ENCODE results near the gene SLC16A14. TPM values are rescaled to one million over a fixed set of nuclear protein-coding genes. Genes with fewer than 3 reads are reported as not detected.

The SLC16A14 gene
- total RNA-seq, 3 donors from 2014 or later (not counting 1 experiment from before 2014, with no cell fraction given), result 0.10 to 0.52 (median 0.23) TPM

DNA sequence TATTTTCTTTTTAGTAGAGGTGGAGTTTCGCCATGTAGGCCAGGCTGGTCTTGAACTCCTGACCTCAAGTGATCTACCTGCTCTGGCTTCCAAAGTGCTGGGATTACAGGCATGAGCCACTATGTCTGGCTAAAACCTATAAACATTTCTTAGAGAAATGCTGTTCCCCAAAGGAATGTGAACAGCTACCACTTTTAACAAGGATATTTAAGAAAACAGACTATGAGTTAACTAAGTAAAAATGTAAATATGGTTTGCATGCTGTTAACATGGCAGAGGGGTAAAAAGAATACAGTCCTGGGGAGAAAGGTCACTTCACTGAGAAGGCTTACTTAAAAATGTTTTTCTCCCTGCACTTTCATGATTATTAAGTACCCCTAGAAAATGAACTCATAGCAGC, 57.1 kb downstream of the SLC16A14 start:
- no peaks in the 10 kb centered on the region for H3K36me3 Mint-ChIP-seq
- no peak for ATAC-seq
- no peak overlapping the region for H3K4me3 ChIP-seq (ENCODE audit: low read length)
- intact Hi-C loops (cut with micrococcal nuclease), result no loop called here
- 89% methylated on average over 1 of the region's 1 CpG for WGBS (ENCODE audit: insufficient coverage)
- H3K27ac ChIP-seq (ENCODE audit: low read length), result no peak overlapping the region
- H3K36me3 ChIP-seq (ENCODE audit: control insufficient read depth, insufficient read depth, low read length), result no peaks in the 10 kb centered on the region
- no peak for DNase-seq
- H3K9me3 Mint-ChIP-seq, result no peaks in the 10 kb centered on the region
- H3K4me1 Mint-ChIP-seq, result peaks cover 0 to 11% of the 10 kb centered on the region in 2 donors
- no peaks in the 10 kb centered on the region for H3K27me3 Mint-ChIP-seq (ENCODE audit: low read depth in 2 of 2)
- H3K9me3 ChIP-seq (ENCODE audit: control insufficient read depth, insufficient read depth, low read length), result no peaks in the 10 kb centered on the region
- TF ChIP-seq, protein P1, sequence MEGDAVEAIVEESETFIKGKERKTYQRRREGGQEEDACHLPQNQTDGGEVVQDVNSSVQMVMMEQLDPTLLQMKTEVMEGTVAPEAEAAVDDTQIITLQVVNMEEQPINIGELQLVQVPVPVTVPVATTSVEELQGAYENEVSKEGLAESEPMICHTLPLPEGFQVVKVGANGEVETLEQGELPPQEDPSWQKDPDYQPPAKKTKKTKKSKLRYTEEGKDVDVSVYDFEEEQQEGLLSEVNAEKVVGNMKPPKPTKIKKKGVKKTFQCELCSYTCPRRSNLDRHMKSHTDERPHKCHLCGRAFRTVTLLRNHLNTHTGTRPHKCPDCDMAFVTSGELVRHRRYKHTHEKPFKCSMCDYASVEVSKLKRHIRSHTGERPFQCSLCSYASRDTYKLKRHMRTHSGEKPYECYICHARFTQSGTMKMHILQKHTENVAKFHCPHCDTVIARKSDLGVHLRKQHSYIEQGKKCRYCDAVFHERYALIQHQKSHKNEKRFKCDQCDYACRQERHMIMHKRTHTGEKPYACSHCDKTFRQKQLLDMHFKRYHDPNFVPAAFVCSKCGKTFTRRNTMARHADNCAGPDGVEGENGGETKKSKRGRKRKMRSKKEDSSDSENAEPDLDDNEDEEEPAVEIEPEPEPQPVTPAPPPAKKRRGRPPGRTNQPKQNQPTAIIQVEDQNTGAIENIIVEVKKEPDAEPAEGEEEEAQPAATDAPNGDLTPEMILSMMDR (IDR thresholded peaks at IDR 0.05), result no peak
- no peak overlapping the region for H3K4me3 Mint-ChIP-seq
- H3K4me1 ChIP-seq (ENCODE audit: control insufficient read depth, insufficient read depth, low read length), result no peaks in the 10 kb centered on the region
- no peak overlapping the region for H3K27ac Mint-ChIP-seq
- no peaks in the 10 kb centered on the region for H3K27me3 ChIP-seq (ENCODE audit: control insufficient read depth, insufficient read depth, low read length)

DNA sequence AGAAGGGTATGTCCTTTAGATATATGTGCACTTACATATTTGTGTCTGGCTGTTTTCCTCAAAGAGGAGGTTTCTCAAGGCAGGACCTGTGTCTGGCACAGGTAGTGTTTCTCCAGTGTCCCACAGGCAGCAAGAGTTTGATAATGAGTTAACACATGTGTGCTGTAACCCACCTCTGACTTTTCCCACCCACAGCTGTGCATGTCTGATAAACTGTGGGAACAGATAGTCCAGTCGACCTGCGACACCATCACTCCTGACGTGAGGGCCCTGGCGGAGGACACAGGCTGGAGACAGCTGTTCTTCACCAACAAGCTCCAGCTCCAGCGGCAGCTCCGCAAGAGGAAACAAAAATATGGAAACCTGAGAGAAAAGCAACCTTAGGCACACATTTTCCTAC, 58.2 kb downstream of the SLC16A14 start:
- Mint-ChIP-seq H3K4me1 (peaks cover 0 to 11% of the 10 kb centered on the region in 2 donors), H3K4me3 (no peak overlapping the region), H3K27me3 (ENCODE audit: low read depth in 2 of 2) (no peaks in the 10 kb centered on the region), H3K36me3 (no peaks in the 10 kb centered on the region), H3K27ac (no peak overlapping the region), H3K9me3 (no peaks in the 10 kb centered on the region)
- Histone ChIP-seq H3K9me3 (ENCODE audit: control insufficient read depth, insufficient read depth, low read length) (no peaks in the 10 kb centered on the region), H3K36me3 (ENCODE audit: control insufficient read depth, insufficient read depth, low read length) (no peaks in the 10 kb centered on the region), H3K4me3 (ENCODE audit: low read length) (no peak overlapping the region), H3K4me1 (ENCODE audit: control insufficient read depth, insufficient read depth, low read length) (no peaks in the 10 kb centered on the region), H3K27ac (ENCODE audit: low read length) (no peak overlapping the region), H3K27me3 (ENCODE audit: control insufficient read depth, insufficient read depth, low read length) (no peaks in the 10 kb centered on the region)
- intact Hi-C loops (cut with micrococcal nuclease), result no loop called here
- 95% methylated on average over 6 of the region's 6 CpGs for WGBS (ENCODE audit: insufficient coverage)
- DNase-seq (no peak), ATAC-seq (no peak)
- TF ChIP-seq, protein P1 (IDR thresholded peaks at IDR 0.05), result no peak

DNA sequence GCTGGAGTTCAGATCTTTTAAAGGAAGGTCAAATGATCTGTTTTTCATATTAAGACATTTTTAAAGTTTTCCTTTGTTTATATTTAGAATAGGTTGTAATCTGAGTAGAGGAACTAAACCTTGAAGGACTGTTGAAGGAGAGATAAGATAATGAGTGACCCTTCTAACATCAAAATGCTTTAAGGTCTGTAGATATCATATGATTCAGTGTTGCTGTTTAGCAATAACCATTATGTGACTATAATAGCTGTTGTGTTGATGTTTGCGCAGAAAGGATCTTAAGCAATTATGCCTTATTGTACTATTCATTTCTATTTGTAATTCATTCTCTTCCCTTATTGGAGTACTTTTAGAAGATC, 60.0 kb downstream of the SLC16A14 start:
- H3K9me3 ChIP-seq (ENCODE audit: control insufficient read depth, insufficient read depth, low read length), result no peaks in the 10 kb centered on the region
- ATAC-seq (no peak), DNase-seq (no peak)
- no peak overlapping the region for H3K4me3 ChIP-seq (ENCODE audit: low read length)
- H3K36me3 Mint-ChIP-seq, result no peaks in the 10 kb centered on the region
- no peaks in the 10 kb centered on the region for H3K4me1 ChIP-seq (ENCODE audit: control insufficient read depth, insufficient read depth, low read length)
- H3K27ac Mint-ChIP-seq, result no peak overlapping the region
- no peaks in the 10 kb centered on the region for H3K27me3 ChIP-seq (ENCODE audit: control insufficient read depth, insufficient read depth, low read length)
- no peaks in the 10 kb centered on the region for H3K27me3 Mint-ChIP-seq (ENCODE audit: low read depth in 2 of 2)
- no peak overlapping the region for H3K27ac ChIP-seq (ENCODE audit: low read length)
- peaks cover 0 to 11% of the 10 kb centered on the region in 2 donors for H3K4me1 Mint-ChIP-seq
- H3K9me3 Mint-ChIP-seq, result no peaks in the 10 kb centered on the region
- no CpG with 5 or more reads among the region's 1 CpG for WGBS (ENCODE audit: insufficient coverage)
- TF ChIP-seq, protein P1 (IDR thresholded peaks at IDR 0.05), result no peak
- no peaks in the 10 kb centered on the region for H3K36me3 ChIP-seq (ENCODE audit: control insufficient read depth, insufficient read depth, low read length)
- intact Hi-C loops (cut with micrococcal nuclease), result loop anchor here (1.0 kb wide), 2 partner anchors 152 to 603 kb away; no protein-coding TSS in a partner anchor
- no peak overlapping the region for H3K4me3 Mint-ChIP-seq

Measured in natural killer cell (primary cell).